GM21367 (cell line): ENCODE results near the gene MAS1L.
A peak's percentile ranks its signal among the peaks of the same experiment; 100 is the strongest.

ENCODE experiments used
- ATAC-seq: cut with Tn5 transposase; IDR thresholded peaks from one replicate; pipeline ENCODE4 v1.9.1; 2021; ENCODE audit not compliant: unreplicated experiment

MAS1L gene

DNA sequence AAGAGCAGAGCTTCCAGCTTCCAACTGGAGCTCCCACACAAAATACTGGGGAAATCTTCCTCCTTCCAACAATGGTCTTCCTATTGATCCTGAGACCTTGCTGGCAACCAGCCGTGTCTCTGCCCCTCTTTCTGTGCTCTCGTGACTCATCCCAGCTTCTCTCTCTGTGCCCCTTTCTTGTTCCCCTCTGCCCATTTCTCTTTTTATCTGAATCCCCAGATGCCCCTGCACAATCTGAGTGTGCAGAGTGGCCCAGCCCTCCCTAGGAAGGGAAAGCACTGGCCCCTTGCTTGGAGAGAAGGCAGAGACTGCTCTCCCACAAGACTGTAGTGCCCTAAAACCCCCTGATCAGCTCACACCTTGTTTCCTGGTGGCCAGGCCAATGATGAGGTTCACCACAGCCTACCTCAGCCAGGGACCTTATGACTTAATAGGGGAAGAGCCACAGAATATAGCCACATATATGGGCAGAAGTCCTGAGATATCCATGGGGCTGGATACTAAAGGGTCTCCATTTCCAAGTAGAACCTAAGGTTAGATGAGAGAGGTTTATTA lies 23.1 kb upstream of the MAS1L start:
- no peak for ATAC-seq

DNA sequence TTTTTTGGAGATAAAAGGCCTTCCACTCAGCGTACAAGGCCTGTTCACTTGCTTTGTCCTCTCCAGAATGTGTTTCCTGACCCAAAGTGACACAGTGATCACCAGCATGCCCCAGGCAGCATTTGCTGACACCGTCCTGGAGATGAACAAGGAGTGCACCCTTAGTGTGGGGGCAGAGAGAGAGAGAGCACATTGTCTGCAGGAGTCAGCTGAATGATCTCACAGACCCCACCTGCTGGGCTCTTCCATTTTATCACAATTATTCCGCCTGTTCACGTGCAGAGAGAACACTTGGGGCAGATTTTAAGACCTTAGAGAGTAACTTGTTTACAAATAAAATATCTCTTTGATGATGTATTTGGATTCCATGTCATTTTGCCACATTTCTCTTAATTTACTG lies 22.4 kb upstream of the MAS1L start:
- no peak for ATAC-seq

- ATAC-seq = no peak
Observed at GRCh38 chr6:29509711-29510110, 22.0 kb upstream of the MAS1L start.

DNA sequence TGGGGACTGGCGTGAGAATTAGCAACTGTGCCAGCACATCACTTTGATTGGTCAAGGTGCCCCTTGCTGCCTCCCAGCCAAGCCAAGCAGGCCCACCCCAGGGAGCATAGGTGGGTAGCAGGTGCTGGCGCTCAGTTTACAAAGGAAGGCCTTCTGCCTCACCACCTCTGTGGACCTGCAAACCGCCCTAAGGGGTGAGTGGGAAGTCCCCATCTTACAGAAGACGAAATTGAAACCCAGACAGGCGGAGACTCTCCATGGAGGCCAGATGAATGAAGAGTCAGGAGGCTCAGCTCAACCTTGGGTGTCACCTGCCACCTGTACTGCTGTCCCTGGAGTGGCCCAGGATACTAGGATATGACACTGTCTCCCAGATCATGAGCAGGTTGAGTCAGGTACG lies 21.5 kb upstream of the MAS1L start:
- peak; percentile 73 for ATAC-seq

GRCh38 chr6:29507319-29507718 lies 19.6 kb upstream of the MAS1L start:
- ATAC-seq = no peak

DNA sequence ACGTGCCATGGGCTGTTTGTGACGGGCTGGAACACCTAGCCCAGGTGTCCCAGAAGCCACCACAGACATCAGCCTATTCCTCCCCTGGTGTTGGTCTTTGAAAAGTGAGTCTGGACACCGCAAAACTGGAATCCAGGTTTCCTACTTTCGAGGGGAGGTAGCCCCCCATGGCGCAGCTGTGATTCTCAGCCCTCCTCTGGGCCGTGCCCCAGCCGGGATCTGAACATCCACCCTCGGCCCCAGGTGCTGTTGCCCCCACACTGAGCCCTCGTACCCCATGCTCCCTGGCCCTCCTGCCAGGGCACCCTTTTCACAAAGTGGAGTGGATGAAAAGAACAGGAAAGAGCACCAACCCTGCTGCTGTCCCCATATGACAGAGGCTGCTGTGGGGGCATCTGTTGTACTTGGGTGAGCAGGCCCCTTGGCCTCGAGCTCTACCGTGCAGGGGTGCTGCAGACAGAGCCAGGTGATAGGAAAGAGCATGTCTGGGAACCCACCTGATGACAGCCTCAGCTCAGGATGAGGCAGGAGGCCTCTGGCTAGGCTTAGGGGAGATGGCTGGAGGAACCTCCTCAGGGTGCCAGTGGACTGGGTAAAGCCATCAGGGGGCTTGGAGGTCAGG lies 18.8 kb upstream of the MAS1L start:
- ATAC-seq = no peak

DNA sequence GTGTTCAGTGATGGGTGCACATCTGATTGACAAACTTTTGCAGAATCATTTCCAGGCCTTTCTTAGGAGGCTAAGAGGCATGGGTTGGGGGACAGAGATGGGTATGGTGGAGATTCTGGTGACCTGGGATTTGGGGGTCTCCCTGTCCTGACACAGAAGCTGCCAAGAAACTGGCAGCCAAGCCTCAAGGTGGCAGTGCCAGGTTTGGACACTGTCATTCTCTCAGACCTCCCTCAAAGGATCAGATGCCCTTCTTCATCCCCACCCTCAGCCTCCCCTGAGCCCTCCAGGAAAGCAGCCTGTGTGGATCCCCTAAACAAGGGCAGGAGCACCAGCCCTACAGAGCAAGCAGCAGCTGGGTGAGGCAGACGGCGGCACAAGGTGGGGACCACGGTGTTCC lies 18.1 kb upstream of the MAS1L start:
- no peak for ATAC-seq

DNA sequence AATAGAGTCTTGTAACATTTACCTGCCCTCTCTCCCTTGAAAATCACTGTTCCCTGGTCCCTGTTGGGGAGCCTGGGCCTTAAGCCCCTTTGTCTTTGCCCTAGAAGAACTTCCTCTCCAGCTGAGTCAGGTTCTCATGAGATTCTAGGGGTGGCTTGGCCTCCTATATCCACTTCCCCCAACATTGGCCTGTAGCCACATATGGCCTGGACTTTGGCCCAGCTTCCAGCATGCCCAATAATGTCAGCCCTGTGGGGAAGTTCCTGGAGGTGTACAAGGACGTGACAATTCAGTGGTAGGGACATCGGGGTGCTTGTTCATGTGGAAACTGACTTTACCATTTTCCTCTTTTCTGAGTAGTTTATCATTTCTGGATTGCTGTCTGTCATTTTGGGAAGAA lies 17.2 kb upstream of the MAS1L start:
- no peak for ATAC-seq

DNA sequence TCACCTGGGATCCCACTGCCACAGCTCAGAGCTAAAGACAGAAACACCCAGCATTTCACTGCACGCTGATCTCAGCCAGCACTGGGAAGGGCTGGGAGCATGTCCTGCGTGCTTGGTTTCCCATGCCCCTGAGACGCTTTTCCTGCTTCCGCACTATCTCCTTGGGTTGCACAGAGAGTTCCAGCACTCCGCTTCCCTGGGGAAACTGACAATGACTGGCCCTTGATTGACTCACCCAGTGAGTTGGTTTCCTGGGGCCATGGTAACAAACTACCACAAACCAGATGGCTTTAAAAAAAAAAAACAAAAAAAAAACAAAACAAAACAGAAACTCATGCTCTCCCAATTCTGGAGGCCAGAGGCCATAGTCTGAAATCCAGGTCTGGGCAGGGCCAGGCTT lies 14.8 kb upstream of the MAS1L start:
- no peak for ATAC-seq

GRCh38 chr6:29502181-29502580 lies 14.4 kb upstream of the MAS1L start:
- ATAC-seq = no peak

DNA sequence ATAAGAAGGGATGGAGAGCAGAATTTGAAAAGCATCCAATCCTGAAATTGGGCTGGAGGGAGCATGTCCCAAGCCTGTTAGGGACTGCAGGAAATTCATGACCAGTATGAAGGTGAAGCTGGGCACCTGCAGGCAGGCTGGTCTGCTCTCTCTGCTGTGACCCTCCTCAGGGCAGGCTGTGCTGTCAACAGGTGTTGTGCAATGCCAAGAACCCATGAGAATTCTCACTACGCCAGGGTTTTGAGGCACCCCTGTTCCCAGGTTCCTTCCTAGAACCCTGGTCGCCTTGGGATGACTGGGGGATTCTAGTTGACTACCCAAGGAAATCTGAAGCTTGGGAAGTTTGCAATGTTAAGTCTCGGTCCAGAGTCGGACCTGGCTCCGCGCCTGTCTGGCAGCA lies 13.3 kb upstream of the MAS1L start:
- no peak for ATAC-seq

DNA sequence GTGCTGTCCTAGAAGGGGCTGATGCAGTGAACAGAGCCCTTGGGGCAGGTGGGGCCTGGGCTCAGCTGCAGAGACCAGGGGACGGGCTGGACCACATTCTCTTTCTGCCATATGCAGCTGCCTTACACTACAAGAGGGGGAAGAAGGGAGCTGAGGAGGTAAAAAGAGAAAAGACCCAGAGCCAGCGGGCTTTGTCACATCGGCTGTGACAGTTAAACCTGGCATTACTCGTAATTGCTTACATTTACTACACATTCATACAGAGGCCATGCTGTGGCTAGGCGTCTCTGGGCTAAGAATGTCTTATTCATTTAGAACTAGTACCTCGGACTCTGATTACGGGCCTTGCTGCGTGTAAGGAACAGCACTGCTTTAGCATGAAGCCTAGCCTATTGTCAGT lies 12.8 kb upstream of the MAS1L start:
- ATAC-seq = no peak

- ATAC-seq = no peak
Observed at GRCh38 chr6:29499704-29500103, 11.9 kb upstream of the MAS1L start.

DNA sequence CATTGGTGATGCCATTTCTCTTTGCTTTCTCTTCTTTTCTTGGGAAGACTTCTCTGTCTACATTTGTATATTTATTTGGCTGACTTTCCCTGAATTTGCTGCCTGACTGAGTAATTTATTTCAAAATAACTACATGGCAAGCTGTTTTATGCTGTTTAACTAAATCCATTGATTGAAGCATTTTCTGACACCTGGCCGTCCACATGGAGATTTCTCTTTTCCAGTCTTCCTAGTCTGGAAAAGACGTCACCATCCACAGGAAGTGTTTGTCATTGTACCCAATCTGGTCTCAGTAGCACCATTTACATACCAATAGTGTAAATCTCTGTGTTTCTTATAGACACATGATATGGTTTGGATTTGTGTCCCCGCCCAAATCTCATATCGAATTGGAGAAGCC lies 9.2 kb upstream of the MAS1L start:
- ATAC-seq = no peak

DNA sequence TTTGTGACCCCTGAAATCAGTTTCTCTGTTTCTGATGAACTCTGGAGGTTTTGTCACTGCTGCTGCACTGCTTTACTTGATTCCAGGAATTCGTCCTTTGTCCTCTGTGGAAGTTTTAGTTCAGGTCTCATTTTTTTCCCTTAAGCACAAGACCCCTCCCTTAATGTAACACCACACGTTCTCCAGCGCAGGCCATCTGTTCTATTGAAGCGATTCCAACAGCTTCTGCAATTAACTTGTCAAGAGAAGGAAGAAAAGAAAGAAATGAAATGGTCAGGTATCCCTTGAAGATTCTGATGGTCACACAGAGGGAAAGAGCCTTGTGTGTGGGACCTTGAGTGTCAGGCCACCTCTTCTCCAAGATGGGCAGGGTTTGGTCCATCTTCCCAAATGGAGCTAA lies 7.8 kb upstream of the MAS1L start:
- no peak for ATAC-seq

DNA sequence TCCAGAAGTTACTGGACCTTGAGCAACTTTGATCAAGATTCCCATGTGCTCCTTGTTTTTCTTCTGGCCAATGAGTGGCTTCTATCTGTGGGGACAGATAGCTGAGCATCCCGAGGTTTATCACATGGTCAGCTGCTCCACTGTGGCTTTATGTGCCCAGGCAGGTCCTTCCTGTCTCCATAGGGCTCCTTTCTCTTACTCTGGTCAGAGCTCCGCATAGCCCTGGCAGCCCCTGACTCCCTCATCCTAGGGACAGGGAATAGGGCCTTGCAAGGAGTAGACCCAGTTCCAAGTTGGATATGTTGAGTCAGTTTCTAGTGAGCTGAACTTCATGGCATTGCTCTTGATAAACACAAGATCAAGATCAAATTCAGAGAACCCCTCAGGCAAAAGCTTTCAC lies 6.4 kb upstream of the MAS1L start:
- no peak for ATAC-seq

DNA sequence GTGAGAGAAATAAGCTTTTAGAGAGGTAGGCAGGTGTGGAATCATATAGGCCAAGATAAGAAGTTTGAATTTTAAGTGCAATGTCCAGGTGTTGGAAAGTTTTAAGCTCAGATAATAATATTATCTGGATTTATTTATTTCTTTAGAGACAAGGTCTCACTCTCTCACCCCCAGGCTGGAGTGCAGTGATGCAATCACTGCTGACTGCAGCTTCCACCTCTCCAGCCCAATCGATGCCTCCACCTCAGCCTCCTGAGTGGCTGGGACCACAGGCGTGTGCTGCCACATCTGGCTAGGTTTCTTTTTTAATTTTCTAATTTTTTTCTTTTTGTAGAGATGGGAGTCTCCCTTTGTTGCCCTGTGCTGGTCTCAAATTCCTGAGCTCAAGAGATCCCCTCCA lies 5.5 kb upstream of the MAS1L start:
- ATAC-seq = no peak

DNA sequence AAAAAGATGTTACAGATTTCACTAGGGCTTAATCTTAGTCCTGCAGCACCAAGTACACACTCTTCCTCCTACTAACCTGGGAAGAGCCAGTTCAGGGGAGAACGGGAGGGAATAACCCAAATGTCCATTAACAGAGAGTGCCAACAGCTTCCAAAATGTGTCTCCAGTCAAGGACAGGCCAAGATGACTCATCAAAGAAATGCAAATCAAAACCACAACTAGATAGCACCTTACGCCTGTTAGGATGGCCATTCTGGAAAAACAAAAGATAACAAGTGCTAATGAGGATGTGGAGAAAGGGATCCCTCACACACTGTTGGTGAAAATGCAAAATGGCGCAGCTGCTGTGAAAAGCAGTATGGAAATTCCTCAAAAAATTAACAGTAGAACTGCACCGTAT lies 3.8 kb upstream of the MAS1L start:
- no peak for ATAC-seq

- no peak for ATAC-seq
Observed at GRCh38 chr6:29490552-29490951, 2.8 kb upstream of the MAS1L start.

DNA sequence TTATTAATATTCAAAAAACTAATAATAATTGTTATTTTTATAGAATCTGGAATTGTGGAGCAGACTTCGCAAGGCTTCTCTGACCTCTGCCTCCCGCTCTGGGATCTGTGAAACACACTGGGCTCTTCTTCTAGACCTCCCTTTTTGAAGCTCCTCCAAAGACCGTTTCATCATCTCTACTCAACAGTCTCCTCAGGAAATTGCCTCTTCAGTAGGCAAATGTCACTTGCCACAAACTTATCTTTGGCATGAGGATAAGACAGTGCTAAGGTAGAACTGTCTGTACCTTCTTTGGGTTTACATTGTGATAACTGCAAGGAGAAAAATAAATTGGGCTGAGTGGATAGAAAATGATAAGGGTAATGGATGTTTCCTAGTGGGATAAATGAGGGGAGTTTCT lies 2.3 kb upstream of the MAS1L start:
- ATAC-seq = no peak

DNA sequence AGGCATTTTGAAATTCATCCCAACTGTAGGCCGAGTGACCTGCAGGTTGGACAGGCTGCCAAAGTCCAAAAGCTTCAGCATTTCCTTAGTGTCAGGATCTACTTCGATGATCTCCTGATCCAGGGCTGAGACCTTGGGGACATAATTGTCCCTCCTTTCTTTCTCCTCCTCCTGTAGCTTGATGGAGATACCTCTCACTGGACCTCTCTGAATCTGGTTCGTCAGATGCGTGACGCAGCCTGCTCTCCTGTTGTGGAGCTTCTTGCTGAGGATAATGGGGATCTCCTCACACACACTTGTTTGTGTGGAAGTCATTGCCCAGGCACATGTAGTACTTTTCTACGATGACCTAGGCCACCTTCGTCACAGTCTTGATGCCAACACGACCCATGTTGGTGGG lies 1.5 kb upstream of the MAS1L start:
- ATAC-seq = no peak

GRCh38 chr6:29488874-29489273 lies 1.1 kb upstream of the MAS1L start:
- no peak for ATAC-seq

GRCh38 chr6:29487131-29487530 lies 625 bp downstream of the MAS1L start:
- no peak for ATAC-seq
